ENCODE data around the gene SLC25A6.
A peak's percentile ranks its signal among the peaks of the same experiment; 100 is the strongest.
"Not testable (repeated sequence)": the region's sequence is repeated elsewhere in the genome, so short reads cannot be mapped to it uniquely, and the experiment has no call there.

The SLC25A6 gene

DNA sequence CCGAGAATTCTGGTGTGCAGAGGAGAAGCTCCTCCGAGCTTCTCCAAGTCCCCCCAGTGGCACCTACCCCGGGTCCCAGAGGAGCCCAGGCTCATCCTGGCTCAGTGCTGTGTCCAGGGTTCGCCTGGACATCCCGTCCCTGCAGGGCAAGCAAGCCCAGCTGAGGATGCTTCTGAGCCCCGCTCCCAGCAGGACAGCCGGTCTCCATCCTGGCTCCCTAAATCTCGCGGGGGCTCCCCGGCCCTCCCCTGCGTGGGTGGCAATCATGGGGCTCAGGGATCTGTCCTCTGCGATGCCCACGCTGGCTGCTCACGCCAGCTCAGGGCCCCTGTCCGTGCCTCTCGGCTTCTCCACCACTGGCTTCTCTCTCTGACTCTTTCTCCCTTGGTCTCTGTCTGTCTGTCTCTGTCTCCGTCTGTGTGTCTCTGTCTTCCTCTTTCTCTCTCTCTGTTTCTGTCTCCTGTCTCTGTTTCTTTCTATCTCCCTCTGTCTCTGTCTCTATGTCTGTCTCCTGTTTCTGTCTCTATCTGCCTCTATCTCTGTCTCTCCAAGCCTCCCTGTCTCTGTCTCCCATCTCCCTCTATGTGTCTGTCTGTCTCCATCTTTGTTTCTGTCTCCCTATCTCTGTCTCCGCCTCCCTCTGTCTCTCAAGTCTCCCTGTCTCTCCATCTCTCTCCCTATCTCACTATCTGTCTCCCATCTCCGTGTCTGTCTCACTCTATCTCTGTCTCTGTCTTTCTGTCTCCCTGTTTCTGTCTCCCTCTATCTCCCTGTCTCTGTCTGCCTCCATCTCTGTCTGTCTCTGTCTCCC is 27.8 kb upstream of the SLC25A6 start:
- H3K9me3 Mint-ChIP-seq: peaks cover 28% of the 10 kb centered on the region
- H3K27ac Mint-ChIP-seq: peak overlapping the region; percentile 2
- no peaks in the 10 kb centered on the region for H3K27me3 Mint-ChIP-seq (ENCODE audit: low read depth)
- H3K36me3 Mint-ChIP-seq (ENCODE audit: low read depth): peaks cover 47% of the 10 kb centered on the region
- H3K4me3 Mint-ChIP-seq: no peak overlapping the region
- no peaks in the 10 kb centered on the region for H3K4me1 Mint-ChIP-seq (ENCODE audit: low read depth)

DNA sequence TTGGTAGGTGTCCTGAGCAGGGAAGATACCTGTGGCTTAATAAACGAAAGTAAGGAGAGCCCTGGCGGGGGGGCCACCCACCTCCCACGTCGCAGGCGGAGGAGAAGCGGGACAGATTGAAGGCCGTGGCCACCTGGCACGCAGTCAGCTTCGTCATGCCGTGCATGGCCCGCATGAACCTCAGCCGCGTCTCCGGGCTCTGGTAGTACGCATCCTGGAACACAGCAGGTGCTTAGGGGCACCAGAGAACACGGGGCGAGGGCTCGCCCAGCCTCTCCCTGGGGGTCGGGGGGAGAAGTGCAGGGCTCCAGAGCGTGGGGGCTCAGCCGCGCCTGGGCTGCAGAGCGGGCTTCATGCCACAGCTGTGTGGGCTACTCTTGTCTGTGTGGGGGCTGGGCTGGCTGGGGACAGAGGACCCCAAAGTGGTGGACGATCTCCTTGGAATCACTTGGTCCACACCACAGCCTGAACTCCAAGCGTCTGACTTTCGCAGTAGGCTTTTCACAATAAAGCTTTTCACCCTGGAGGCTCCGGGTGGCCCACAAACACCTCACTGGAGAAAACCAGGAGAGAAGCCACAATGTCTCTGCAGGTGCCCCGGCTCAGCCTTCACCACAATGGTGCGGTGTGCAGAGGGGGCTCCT is 27.1 kb upstream of the SLC25A6 start:
- Mint-ChIP-seq H3K27ac (no peak overlapping the region), H3K4me1 (ENCODE audit: low read depth) (peaks cover under 1% of the 10 kb centered on the region), H3K9me3 (peaks cover 21% of the 10 kb centered on the region), H3K36me3 (ENCODE audit: low read depth) (peaks cover 41% of the 10 kb centered on the region), H3K4me3 (no peak overlapping the region), H3K27me3 (ENCODE audit: low read depth) (no peaks in the 10 kb centered on the region)

DNA sequence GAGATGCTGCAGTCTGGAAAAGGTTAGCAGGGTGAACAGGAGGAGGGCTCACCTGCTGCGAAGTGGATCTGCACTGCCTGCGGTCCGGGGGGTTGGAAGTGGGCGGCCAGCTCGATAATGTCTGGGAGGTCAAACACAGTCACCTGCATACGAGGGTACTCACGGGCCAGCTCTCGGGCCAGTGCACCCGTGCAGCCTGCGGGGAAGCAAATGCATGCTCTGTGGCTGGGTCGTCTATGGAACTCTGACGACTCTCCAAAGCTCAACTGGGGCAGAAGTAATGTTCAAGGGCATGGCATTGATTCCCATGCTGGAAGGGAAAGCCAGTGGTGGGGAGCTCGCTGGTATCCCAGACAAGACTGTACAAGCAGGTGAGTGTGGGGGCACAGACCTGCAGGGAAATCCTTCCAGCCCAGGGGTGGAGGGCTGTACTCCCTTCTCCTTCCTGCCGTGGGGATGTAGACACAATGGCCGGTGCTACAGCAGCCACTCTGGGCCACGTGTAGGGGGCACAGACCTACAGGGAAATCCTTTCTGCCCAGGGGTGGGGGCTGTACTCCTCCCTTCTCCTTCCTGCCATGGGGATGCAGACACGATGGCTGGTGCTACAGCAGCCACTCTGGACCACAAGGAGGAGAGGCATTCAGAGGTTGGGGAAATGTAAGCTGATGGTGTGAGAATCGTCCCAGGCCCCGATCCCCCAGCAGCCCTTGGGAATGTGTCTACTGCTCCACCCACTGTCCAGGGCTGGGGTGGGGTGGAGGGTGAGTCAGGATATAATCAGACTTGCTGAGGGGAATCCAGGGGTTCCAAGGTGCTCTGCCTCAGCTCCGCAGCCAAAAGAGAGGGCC is 26.2 kb upstream of the SLC25A6 start:
- Mint-ChIP-seq H3K4me3 (no peak overlapping the region), H3K27me3 (ENCODE audit: low read depth) (no peaks in the 10 kb centered on the region), H3K27ac (no peak overlapping the region), H3K9me3 (peaks cover 13% of the 10 kb centered on the region), H3K4me1 (ENCODE audit: low read depth) (peaks cover 3% of the 10 kb centered on the region), H3K36me3 (ENCODE audit: low read depth) (peaks cover 40% of the 10 kb centered on the region)

DNA sequence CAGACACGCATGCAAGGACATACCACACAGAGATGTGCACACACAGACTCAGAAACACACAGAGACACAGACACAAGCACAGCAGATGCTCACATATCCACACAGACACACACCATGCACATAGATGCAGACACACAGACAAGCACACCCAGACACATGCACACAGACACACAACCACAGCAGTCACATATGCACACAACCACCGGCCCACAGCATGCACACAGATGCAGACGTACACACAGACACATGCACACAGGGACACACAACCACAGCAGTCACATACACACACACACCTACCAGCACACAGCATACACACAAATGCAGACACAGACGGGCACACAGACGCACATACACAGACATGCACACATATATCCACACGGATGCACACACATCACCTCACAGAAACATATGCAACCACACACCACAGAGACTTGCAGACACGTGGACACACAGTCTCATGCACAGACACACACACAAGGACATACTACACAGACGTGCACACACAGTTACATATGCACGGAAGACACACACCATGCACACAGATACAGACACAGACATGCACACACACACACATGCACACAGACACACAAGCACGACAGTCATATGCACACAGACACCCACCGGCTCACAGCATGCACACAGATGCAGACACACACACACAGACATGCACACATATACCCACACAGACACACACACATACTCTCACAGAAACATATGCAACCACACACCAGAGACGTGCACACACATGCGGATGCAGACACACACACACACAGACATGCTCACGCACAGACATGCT is 25.2 kb upstream of the SLC25A6 start:
- Mint-ChIP-seq H3K36me3 (ENCODE audit: low read depth) (peaks cover 38% of the 10 kb centered on the region), H3K27me3 (ENCODE audit: low read depth) (no peaks in the 10 kb centered on the region), H3K4me1 (ENCODE audit: low read depth) (peaks cover 3% of the 10 kb centered on the region), H3K4me3 (no peak overlapping the region), H3K9me3 (peaks cover 7% of the 10 kb centered on the region), H3K27ac (no peak overlapping the region)

DNA sequence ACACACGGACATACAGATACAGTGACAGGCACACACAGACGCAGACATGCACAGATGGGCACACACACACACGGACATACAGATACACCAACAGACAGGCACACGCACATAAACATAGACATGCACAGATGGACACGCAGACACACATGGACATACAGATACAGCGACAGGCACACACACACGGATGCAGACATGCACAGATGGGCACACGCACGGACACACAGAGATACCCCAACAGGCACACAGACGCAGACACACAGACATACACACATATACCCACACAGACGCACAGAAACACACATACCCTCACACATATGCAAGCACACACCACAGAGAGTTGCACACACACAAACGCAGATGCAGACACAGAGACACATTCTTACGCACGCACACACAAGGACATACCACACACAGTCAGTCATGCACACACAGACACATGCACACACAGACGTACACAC is 24.4 kb upstream of the SLC25A6 start:
- peaks cover 3% of the 10 kb centered on the region for H3K4me1 Mint-ChIP-seq (ENCODE audit: low read depth)
- H3K36me3 Mint-ChIP-seq (ENCODE audit: low read depth): peaks cover 33% of the 10 kb centered on the region
- no peaks in the 10 kb centered on the region for H3K9me3 Mint-ChIP-seq
- H3K4me3 Mint-ChIP-seq: no peak overlapping the region
- H3K27ac Mint-ChIP-seq: no peak overlapping the region
- H3K27me3 Mint-ChIP-seq (ENCODE audit: low read depth): no peaks in the 10 kb centered on the region

DNA sequence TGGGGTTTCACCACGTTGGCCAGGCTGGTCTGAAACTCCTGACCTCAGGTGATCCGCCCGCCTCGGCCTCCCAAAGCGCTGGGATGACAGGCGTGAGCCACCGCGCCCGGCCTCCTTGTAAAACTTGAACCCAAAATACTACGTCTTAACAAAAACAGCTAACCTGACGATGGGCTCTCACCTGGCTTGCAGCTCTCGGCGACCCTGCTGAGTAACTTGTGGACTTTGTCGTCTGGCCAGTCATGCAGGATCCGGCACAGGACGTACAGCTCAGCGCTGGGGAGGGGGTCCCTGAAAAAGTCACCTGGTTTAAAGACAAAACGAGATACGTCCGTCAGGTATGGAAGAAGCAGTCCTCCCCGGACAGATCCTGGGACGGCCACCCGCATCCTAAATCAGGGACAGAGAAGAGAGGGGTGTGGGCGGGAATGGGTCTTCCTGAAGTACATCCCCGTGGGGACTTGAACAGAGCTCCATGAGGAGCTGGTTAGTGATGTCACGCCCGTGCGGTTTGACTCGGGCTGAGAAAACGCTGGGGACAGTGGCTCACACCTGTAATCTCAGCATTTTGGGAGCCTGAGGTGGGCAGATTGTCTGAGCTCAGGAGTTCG is 20.7 kb upstream of the SLC25A6 start:
- no peaks in the 10 kb centered on the region for H3K27me3 Mint-ChIP-seq (ENCODE audit: low read depth)
- H3K4me3 Mint-ChIP-seq: no peak overlapping the region
- H3K9me3 Mint-ChIP-seq: no peaks in the 10 kb centered on the region
- H3K4me1 Mint-ChIP-seq (ENCODE audit: low read depth): peaks cover 3% of the 10 kb centered on the region
- H3K36me3 Mint-ChIP-seq (ENCODE audit: low read depth): peaks cover 20% of the 10 kb centered on the region
- H3K27ac Mint-ChIP-seq: no peak overlapping the region

DNA sequence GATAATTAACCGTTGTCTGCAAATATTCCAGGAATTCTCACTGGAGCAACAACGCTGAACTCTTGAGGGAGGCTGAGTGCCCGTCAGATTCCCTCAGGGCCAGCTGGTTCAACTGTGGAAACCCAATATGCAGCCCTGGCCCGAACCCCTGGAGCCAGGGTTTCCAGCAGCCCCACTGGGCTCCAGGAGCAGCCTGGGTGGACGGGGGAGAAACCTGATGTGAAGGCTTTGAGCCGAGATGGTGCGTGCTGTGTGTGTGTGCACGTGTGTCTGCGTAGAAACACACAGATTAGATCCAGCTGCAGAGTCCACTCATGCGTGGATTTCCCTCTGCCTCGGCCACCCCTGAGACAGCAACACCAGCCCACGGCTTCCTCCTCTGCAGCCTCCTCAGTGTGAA is 19.4 kb upstream of the SLC25A6 start:
- Mint-ChIP-seq H3K9me3 (no peaks in the 10 kb centered on the region), H3K27ac (no peak overlapping the region), H3K27me3 (ENCODE audit: low read depth) (no peaks in the 10 kb centered on the region), H3K4me1 (ENCODE audit: low read depth) (peaks cover 3% of the 10 kb centered on the region), H3K4me3 (no peak overlapping the region), H3K36me3 (ENCODE audit: low read depth) (peaks cover 20% of the 10 kb centered on the region)

DNA sequence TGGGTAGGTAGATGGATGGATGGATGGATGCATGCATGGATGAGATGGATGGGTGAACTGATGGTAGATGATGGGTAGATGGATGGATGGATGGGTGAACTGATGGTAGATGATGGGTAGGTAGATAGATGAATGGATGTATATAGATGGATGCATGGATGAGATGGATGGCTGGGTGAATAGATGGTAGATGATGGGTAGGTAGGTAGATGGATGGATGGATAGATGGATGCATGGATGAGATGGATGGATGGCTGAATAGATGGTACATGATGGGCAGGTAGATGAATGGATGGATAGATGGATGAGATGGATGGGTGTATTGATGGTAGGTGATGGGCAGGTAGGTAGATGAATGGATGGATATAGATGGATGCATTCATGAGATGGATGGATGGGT is 15.1 kb upstream of the SLC25A6 start:
- Mint-ChIP-seq H3K27me3 (ENCODE audit: low read depth) (no peaks in the 10 kb centered on the region), H3K36me3 (ENCODE audit: low read depth) (peaks cover 4% of the 10 kb centered on the region), H3K4me1 (ENCODE audit: low read depth) (no peaks in the 10 kb centered on the region), H3K4me3 (no peak overlapping the region), H3K27ac (no peak overlapping the region), H3K9me3 (no peaks in the 10 kb centered on the region)

DNA sequence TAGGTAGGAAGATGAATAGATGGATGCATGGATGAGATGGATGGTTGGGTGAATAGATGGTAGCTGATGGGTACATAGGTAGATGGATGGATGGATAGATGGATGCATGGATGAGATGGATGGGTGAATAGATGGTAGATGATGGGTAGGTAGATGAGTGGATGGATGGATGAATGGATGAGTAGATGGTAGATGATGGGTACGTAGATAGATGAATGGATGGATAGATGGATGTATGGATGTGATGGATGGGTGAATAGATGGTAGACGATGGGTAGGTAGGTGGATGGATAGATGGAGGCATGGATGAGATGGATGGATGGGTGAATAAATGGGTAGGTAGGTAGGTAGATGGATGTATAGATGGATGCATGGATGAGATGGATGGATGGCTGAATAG is 13.9 kb upstream of the SLC25A6 start:
- not testable (repeated sequence) for H3K4me3 Mint-ChIP-seq; H3K9me3 Mint-ChIP-seq; H3K4me1 Mint-ChIP-seq (ENCODE audit: low read depth); H3K27ac Mint-ChIP-seq; H3K27me3 Mint-ChIP-seq (ENCODE audit: low read depth); H3K36me3 Mint-ChIP-seq (ENCODE audit: low read depth)

DNA sequence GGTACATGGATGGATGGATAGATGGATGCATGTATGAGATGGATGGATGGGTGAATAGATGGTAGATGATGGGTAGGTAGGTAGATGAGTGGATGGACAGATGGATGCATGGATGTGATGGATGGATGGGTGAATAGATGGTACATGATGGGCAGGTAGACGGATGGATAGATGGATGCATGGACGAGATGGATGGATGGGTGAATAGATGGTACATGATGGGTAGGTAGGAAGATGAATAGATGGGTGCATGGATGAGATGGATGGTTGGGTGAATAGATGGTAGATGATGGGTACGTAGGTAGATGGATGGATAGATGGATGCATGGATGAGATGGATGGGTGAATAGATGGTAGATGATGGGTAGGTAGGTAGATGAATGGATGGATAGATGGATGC is 12.0 kb upstream of the SLC25A6 start:
- H3K27ac Mint-ChIP-seq: not testable (repeated sequence)

DNA sequence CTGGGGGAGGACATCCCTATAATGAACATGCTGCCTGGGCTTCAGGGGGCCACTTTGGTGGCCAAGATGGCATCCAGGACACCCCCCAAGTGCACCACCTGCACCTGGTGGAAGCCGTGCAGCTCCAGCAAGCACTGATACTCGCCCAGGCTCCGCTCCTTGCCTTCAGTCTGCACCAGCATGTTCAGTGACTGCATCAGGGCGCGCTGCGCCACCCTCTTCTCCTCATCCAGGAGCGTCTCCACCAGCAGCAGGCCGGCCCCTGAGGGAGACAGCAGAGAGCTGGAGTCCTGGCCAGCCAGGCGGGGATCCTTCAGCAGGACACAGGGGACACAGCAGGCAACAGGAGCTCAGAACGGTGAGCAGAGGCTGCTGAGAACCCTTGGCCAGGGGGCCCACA is 11.3 kb upstream of the SLC25A6 start:
- no peak overlapping the region for H3K27ac Mint-ChIP-seq
- no peaks in the 10 kb centered on the region for H3K4me1 Mint-ChIP-seq (ENCODE audit: low read depth)
- H3K27me3 Mint-ChIP-seq (ENCODE audit: low read depth): no peaks in the 10 kb centered on the region
- H3K4me3 Mint-ChIP-seq: no peak overlapping the region
- peaks cover 2% of the 10 kb centered on the region for H3K36me3 Mint-ChIP-seq (ENCODE audit: low read depth)
- no peaks in the 10 kb centered on the region for H3K9me3 Mint-ChIP-seq

More for the DNA sequence above, 12.0 kb upstream of the SLC25A6 start:
- H3K27me3 Mint-ChIP-seq (ENCODE audit: low read depth); H3K36me3 Mint-ChIP-seq (ENCODE audit: low read depth); H3K4me1 Mint-ChIP-seq (ENCODE audit: low read depth); H3K4me3 Mint-ChIP-seq; H3K9me3 Mint-ChIP-seq: not testable (repeated sequence)

DNA sequence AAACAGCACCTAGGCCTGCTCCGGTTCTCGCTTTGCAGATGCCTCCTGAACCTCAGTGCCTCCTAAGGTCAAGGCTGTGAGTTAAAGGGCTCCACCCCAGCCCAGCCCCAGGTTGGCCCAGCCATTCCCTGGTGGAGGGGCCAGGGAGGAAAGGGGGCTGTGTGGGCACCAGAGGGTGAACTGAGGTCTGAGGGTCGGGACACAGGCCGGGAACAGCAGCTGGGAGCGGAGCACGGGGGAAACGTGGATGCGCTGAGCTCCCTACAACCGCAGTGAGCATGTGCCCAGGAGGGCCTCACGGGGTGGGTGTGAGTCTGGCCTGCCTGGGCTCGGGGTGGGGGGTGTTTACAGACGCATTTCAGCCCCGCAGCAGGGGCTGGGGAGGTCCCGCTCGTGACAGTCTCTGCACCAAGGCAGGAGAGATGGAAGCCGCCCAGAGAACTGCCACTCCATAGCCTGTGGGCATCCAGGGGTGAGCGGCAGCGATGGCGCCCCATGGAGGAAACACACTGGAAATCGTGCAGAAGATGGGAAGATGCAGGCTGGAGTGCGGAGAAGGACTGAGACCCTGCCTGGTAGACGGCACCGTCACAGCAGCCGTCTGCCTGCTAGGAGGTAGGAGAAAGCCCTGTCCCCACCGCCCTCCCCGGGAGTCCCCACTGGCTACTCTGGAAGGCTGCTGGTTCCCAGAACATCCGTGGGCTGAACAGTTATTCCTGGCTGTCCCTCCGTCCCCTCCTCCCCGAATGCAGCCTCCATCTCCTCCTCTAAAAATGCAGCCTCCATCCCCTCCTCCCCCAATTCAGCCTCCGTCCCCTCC is 9.9 kb upstream of the SLC25A6 start:
- H3K27me3 Mint-ChIP-seq (ENCODE audit: low read depth): no peaks in the 10 kb centered on the region
- H3K4me1 Mint-ChIP-seq (ENCODE audit: low read depth): no peaks in the 10 kb centered on the region
- H3K4me3 Mint-ChIP-seq: no peak overlapping the region
- no peak overlapping the region for H3K27ac Mint-ChIP-seq
- peaks cover 4% of the 10 kb centered on the region for H3K36me3 Mint-ChIP-seq (ENCODE audit: low read depth)
- no peaks in the 10 kb centered on the region for H3K9me3 Mint-ChIP-seq

DNA sequence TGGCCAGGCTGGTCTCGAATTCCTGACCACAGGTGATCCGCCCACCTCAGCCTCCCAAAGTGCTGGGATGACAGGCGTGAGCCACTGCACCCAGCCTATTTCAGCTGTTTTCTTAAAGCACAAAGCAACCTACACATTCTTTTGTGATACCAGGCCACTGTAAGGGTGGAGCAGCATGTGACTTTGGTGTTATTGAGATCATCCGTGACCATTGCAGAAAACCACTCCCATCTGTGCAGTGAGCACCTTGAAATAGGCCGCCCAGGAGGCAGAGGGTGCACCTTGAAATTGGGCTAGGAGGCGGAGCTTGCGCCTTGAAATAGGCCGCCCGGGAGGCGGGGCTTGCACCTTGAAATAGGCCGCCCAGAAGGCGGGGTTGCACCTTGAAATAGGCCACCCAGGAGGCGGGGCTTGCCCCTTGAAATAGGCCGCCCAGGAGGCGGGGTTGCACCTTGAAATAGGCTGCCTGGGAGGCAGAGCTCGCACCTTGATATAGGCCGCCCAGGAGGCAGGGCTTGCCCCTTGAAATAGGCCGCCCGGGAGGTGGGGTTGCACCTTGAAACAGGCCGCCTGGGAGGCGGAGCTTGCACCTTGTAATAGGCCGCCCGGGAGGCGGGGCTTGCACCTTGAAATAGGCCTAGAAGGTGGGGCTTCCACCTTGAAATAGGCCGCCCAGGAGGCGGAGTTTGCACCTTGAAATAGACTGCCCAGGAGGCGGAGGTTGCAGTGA is 9.0 kb upstream of the SLC25A6 start:
- no peak overlapping the region for H3K27ac Mint-ChIP-seq
- H3K36me3 Mint-ChIP-seq (ENCODE audit: low read depth): peaks cover 6% of the 10 kb centered on the region
- peaks cover 2% of the 10 kb centered on the region for H3K4me1 Mint-ChIP-seq (ENCODE audit: low read depth)
- no peaks in the 10 kb centered on the region for H3K9me3 Mint-ChIP-seq
- H3K4me3 Mint-ChIP-seq: no peak overlapping the region
- no peaks in the 10 kb centered on the region for H3K27me3 Mint-ChIP-seq (ENCODE audit: low read depth)
